IPS DF 4.7 (cell line): Measurements from ENCODE around the gene WFDC12.
"Not testable (repeated sequence)": the region's sequence is repeated elsewhere in the genome, so short reads cannot be mapped to it uniquely, and the experiment has no call there.

Experiments used
- DNase-seq: peaks from one replicate; pipeline ENCODE4 v3.0.0-alpha.2; 2013; ENCODE audit warnings: low spot score; ENCODE audit errors: extremely low read depth

The WFDC12 gene

GRCh38 chr20:45124365-45124764, at the start of gene WFDC12:
WFDC12 (minus strand) TSS chr20:45124465; CDS start chr20:45124447, 18 bp downstream.
- no peak for DNase-seq

- no peak for DNase-seq
These were observed 49.3 kb upstream of the WFDC12 start for GRCh38 chr20:45173522-45173921.

DNA sequence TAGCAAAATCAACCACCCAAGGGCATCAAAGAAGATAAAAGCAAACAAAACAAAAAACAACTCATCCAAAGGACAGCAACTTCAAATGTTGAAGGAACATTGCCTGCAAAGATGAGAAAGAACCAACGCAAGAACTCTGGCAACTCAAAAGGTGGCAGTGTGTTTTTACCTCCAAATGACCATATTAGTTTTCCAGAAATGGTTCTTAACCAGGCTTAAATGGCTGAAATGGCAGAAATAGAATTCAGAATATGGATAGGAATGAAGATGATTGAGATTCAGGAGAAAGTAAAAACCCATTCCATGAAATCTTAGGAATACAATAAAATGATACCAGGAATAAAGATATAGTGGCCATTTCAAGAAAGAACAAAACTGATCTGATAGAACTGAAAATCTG, 40.6 kb upstream of the WFDC12 start:
- no peak for DNase-seq

DNA sequence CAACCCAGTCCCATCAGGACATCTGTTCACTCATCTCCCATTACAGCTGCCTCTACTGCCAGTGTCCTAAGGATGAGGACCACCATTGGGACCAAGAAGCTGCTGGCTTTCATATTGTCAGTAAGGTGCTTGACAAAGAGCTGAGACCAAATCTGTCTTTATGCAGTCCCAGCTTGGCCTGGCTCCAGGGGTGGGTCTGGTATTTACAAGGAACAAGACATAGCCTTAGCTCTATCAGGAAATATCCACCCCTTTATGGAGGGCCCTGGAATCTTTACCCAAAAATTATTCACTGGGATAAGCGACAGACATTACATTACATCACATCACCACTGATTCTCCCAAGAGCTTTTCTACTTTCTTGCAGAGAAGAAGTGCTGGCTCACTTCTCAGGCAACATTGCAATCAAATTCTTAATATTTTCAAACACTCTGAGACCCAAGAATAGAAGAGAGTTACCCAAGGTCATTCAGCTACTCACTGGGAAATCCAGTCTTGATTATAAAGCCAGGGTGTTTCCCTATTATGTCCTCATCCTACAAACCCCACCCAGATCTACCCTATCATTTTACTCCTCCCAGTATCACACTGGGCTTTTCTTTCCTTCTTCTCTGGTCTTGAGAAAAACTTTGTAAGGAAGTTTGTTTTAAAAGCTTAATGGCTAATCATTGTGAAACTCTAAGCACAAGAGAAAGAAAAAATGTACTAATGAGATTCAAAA, 39.0 kb upstream of the WFDC12 start:
- no peak for DNase-seq

- no peak for DNase-seq
These were observed 33.7 kb upstream of the WFDC12 start for GRCh38 chr20:45157962-45158361.

DNA sequence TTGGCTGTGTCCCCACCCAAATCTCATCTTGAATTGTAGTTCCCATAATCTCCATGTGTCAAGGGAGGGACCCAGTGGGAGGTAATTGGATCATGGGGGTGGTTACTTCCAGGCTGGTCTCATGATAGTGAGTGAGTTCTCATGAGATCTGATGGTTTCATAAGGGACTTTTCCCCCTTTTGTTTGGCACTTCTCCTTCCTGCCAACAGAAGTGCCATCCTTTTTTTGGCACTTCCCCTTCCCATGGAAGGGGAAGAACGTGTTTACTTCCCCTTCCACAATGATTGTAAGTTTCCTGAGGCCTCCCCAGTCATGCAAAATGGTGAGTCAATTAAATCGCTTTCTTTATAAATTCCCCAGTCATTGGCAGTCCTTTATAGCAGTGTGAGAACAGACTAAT, 32.4 kb upstream of the WFDC12 start:
- no peak for DNase-seq

- not testable (repeated sequence) for DNase-seq
These were observed 30.5 kb upstream of the WFDC12 start for GRCh38 chr20:45154794-45155193.

DNA sequence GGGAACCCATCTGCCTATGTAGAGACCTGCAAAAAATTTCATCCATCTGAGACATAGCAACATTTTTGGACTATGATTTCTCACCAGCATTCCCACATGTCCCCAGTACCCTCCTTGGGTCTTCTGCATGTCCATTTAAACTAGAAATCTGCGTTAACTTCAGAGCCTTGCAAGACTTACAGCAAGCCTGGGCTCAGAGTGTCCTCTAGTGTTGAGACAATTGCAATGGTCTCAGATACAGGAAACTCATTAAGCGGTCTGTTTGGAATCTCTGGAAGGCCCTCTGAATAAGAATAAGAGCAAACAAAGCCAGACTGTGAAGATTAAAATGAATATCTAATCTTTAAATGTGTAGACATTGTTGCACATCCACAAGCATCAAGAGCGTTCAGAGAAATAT, 29.9 kb upstream of the WFDC12 start:
- DNase-seq = no peak

- DNase-seq = no peak
These were observed 29.5 kb upstream of the WFDC12 start for GRCh38 chr20:45153752-45154151.

- no peak for DNase-seq
These were observed 28.9 kb upstream of the WFDC12 start for GRCh38 chr20:45153147-45153546.

- DNase-seq = no peak
These were observed 28.1 kb upstream of the WFDC12 start for GRCh38 chr20:45152405-45152804.

GRCh38 chr20:45149062-45149461, 24.8 kb upstream of the WFDC12 start:
- no peak for DNase-seq

DNA sequence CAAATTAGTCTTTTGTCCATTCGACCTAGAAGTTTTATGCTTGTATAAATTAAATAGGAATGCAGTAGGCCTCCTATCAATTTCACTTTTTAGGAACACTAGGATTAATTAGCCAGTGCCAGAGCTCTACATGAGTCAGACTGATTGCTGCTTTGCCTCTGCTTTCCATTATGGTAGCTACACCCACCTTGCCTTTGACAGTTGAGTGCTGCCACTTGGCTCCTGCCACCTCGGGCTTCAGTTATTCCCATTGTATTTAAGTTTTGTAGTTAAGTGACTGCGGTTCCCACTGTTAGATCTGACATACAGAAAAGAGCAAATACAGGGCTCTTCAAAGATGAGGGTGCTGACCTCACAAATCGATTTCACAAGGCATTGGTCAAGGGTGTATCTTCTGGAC, 16.6 kb upstream of the WFDC12 start:
- no peak for DNase-seq

GRCh38 chr20:45139733-45140375, 15.6 kb upstream of the WFDC12 start:
- DNase-seq = not testable (repeated sequence)

DNA sequence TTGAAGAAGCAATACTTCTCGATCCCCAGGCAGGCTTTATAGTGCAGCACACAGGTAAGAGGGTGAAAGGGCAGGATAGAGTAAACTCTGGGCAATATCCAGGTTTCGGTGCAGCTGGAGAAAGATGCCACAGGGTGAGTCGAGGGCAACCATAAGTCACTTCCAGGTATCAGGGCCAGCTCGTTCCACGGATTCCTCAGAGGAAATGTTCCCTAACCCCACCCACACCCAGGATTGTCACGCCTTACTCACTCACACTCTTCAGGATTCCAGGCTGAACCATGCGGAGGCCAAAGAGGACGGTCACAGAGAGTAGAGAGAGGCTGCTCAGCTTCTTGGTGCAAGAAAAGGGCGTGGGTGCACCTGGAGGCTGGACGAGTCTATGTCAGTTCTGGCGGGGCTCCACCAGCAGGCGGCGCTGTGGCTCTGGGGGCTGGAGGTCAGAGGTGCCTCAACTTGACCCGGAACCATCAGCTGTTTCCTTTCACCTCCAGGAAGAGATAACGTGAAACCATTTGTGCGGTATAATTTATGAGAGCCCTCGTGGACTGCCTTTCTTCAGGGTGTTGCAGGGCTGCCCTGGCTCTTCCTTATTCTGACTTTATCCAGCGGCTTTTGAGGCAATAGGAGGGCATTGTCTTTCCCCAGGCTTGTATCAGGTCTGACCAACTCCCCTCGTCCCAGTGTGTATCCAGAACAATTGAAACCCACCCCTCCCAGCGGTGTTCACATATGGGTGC, 14.5 kb upstream of the WFDC12 start:
- peak; percentile 38 for DNase-seq

DNA sequence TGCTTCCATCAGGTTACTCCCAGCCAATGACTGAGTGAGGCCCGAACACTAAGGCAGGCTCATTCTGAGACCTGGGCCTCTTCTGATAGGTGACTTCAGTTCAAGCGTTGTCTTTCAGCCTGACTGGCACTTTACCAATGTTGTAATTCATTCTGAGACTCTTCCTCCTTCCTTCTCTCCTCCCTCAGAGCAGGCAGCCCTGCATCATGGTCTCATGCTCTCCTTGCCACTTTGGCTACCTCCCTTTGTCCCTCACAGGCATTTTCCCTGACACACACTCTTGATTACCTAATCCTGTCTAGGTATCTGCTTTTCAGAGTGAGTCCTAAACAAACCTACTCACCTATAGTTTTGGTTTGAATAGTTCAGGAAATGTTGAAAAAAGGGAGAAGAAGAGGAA, 12.6 kb upstream of the WFDC12 start:
- no peak for DNase-seq

DNA sequence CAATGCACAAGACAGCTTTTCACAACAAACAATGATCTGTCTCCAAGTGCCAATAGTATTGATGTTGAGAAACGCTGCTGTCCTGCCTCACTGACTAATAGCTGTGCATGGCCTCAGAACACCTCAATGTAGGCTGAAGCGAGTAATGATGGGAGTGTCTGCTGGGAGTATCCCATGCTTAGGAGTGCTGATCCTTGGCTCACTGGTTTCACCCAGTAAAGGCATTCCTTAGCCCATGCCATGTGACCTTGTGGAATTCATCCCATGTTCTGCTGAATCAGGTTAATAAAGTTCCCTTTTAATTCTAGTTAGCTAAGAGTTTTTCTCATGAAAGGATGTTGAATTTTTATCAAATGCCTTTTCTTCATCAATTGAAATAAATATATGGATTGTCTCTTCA, 3.8 kb upstream of the WFDC12 start:
- no peak for DNase-seq

DNA sequence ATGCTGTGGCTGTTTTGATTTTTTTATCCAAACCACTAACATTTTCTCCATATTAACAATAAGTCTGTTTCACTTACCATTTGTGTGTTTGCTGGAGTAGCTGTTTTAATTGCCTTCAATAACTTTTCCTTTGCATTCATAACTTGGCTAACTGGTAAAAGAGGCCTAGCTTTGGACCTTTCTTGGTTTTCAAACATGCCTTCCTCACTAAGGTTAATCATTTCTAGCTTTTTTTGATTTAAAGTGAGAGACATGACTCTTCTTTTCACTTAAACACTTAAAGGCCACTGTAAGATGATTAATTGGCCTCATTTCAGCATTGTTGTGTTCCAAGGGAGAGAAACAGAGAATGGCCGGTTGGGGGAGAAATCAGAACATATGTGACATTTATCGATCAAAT, 2.9 kb downstream of the WFDC12 start:
- DNase-seq = no peak

- DNase-seq = no peak
These were observed 4.6 kb downstream of the WFDC12 start for GRCh38 chr20:45119556-45120266.

- no peak for DNase-seq
These were observed 6.2 kb downstream of the WFDC12 start for GRCh38 chr20:45118028-45118427.

DNA sequence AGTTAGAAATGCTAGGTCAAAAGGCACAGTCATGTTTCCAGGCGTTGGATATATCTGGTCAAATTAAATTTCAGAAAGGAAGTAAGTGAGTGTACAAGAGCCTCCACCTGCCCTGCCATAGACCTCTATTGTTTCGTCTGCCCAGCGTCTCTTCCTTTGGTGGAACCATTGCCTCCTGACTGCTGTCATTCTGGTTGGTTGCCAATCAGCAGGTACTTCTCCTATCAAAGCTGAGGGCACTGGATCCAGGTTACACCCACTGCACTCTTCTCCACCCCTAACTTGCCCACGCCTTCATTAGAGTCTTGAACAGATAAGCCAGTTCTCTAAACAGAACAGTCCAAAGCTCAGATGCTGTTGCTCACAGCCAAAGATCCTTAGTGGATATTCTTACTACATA, 6.7 kb downstream of the WFDC12 start:
- no peak for DNase-seq

GRCh38 chr20:45115829-45116228, 8.4 kb downstream of the WFDC12 start:
- DNase-seq = no peak
